Chondrocyte (in vitro differentiated cells): ENCODE results near the gene SYNE1. TPM values are rescaled to one million over a fixed set of nuclear protein-coding genes. Genes with fewer than 3 reads are reported as not detected.

Experiments used
- DNase-seq: peaks from one replicate; pipeline ENCODE4 v3.0.0; 2021; ENCODE audit warnings: mixed read lengths, low spot score
- H3K27ac Mint-ChIP-seq: one replicate; pipeline ENCODE4 v1.8.0; 2021; ENCODE audit warnings: mild to moderate bottlenecking, moderate library complexity, mixed read lengths; ENCODE audit not compliant: unreplicated experiment
- H3K27me3 Mint-ChIP-seq: 2 replicates; pipeline ENCODE4 v1.8.0; 2021; ENCODE audit warnings: low read depth, mixed read lengths
- H3K36me3 Mint-ChIP-seq: 2 replicates; pipeline ENCODE4 v1.8.0; 2021; ENCODE audit warnings: low read depth, mixed read lengths
- H3K4me1 Mint-ChIP-seq: 2 replicates; pipeline ENCODE4 v1.8.0; 2021; ENCODE audit warnings: low read depth, mild to moderate bottlenecking, mixed read lengths
- H3K4me3 Mint-ChIP-seq: one replicate; pipeline ENCODE4 v1.8.0; 2021; ENCODE audit warnings: mild to moderate bottlenecking, moderate library complexity, mixed read lengths; ENCODE audit not compliant: unreplicated experiment
- H3K9me3 Mint-ChIP-seq: 2 replicates; pipeline ENCODE4 v1.8.0; 2021; ENCODE audit warnings: low read depth, mixed read lengths
- CTCF ChIP-seq: fragments of 200-600 bp; sonication (generic); IDR thresholded peaks from 2 replicates; pipeline ENCODE4 v1.5.0; 2021; ENCODE audit warnings: antibody characterized with exemption, mild to moderate bottlenecking, moderate library complexity
- total RNA-seq: library from RNA; stranded (reverse); gene quantifications from 3 replicates; pipeline ENCODE4 v1.2.1, GENCODE V29; 2021

The SYNE1 gene
- total RNA-seq, 1 donor from 2014 or later = 151 TPM

- H3K9me3 Mint-ChIP-seq = no peaks in the 10 kb centered on the region
- no peaks in the 10 kb centered on the region for H3K27me3 Mint-ChIP-seq
- no peak overlapping the region for H3K27ac Mint-ChIP-seq
- H3K36me3 Mint-ChIP-seq = peaks cover 7% of the 10 kb centered on the region
- TF ChIP-seq CTCF = no peak
- no peak overlapping the region for H3K4me3 Mint-ChIP-seq
- H3K4me1 Mint-ChIP-seq = peaks cover 51% of the 10 kb centered on the region
- DNase-seq = no peak
Observed at GRCh38 chr6:152386131-152386530, 251.0 kb downstream of the SYNE1 start.

GRCh38 chr6:152380993-152381898, 255.9 kb downstream of the SYNE1 start:
- peaks cover 36% of the 10 kb centered on the region for H3K4me1 Mint-ChIP-seq
- peak overlapping the region; percentile 93 for H3K4me3 Mint-ChIP-seq
- H3K27ac Mint-ChIP-seq = peak overlapping the region; percentile 100
- no peaks in the 10 kb centered on the region for H3K27me3 Mint-ChIP-seq
- TF ChIP-seq CTCF = peak; percentile 49
- peaks cover 7% of the 10 kb centered on the region for H3K36me3 Mint-ChIP-seq
- no peaks in the 10 kb centered on the region for H3K9me3 Mint-ChIP-seq
- DNase-seq = peak; percentile 84

GRCh38 chr6:152380351-152380767, 256.8 kb downstream of the SYNE1 start:
- peak overlapping the region; percentile 100 for H3K27ac Mint-ChIP-seq
- H3K9me3 Mint-ChIP-seq = no peaks in the 10 kb centered on the region
- peaks cover 36% of the 10 kb centered on the region for H3K4me1 Mint-ChIP-seq
- peaks cover 13% of the 10 kb centered on the region for H3K36me3 Mint-ChIP-seq
- TF ChIP-seq CTCF = no peak
- DNase-seq = no peak
- no peaks in the 10 kb centered on the region for H3K27me3 Mint-ChIP-seq
- H3K4me3 Mint-ChIP-seq = peak overlapping the region; percentile 93

- Mint-ChIP-seq H3K4me3 (peak overlapping the region; percentile 93), H3K27me3 (no peaks in the 10 kb centered on the region)
- no peak for TF ChIP-seq CTCF
Observed at GRCh38 chr6:152379423-152379822, 257.7 kb downstream of the SYNE1 start.

GRCh38 chr6:152378169-152378568, 259.0 kb downstream of the SYNE1 start:
- Mint-ChIP-seq H3K4me1 (peaks cover 32% of the 10 kb centered on the region), H3K4me3 (peak overlapping the region; percentile 93), H3K27ac (peak overlapping the region; percentile 82), H3K9me3 (no peaks in the 10 kb centered on the region), H3K27me3 (no peaks in the 10 kb centered on the region), H3K36me3 (peaks cover 16% of the 10 kb centered on the region)
- TF ChIP-seq CTCF = no peak
- DNase-seq = no peak

More at GRCh38 chr6:152379423-152379822, 257.7 kb downstream of the SYNE1 start:
- H3K27ac Mint-ChIP-seq = peak overlapping the region; percentile 100
- peaks cover 36% of the 10 kb centered on the region for H3K4me1 Mint-ChIP-seq
- DNase-seq = no peak
- peaks cover 16% of the 10 kb centered on the region for H3K36me3 Mint-ChIP-seq
- no peaks in the 10 kb centered on the region for H3K9me3 Mint-ChIP-seq
